Liver (tissue), 9 donors: Measurements from ENCODE around the gene ACP1. TPM values are rescaled to one million over a fixed set of nuclear protein-coding genes. Genes with fewer than 3 reads are reported as not detected.

Experiments used
- DNase-seq: peaks from one replicate; pipeline ENCODE4 v3.0.0-alpha.2; 2017; ENCODE audit warnings: low spot score
- H3K27ac ChIP-seq, 2 donors: one replicate each; pipeline ENCODE4 v1.7.0; 2013; ENCODE audit warnings: inconsistent platforms in 2 of 2, low read length in 2 of 2, control low read depth in 1 of 2, low read depth in 1 of 2, mild to moderate bottlenecking in 1 of 2
- H3K27me3 ChIP-seq, 4 donors: one replicate each; pipeline versions ENCODE4 v1.6.1 to v1.7.0; 2013; ENCODE audit warnings: low read length in 3 of 4, inconsistent platforms in 1 of 4, mild to moderate bottlenecking in 1 of 4, moderate library complexity in 1 of 4; ENCODE audit not compliant: control insufficient read depth in 4 of 4, insufficient read depth in 4 of 4
- H3K36me3 ChIP-seq, 4 donors: one replicate each; pipeline versions ENCODE4 v1.6.1 to v1.7.0; 2013; ENCODE audit warnings: low read length in 3 of 4, mild to moderate bottlenecking in 3 of 4, low read depth in 1 of 4, moderate library complexity in 1 of 4; ENCODE audit not compliant: control insufficient read depth in 4 of 4, insufficient read depth in 3 of 4
- H3K4me1 ChIP-seq, 4 donors: one replicate each; pipeline versions ENCODE4 v1.6.1 to v1.7.0; 2013; ENCODE audit warnings: low read length in 3 of 4, mild to moderate bottlenecking in 3 of 4, moderate library complexity in 1 of 4; ENCODE audit not compliant: control insufficient read depth in 4 of 4, insufficient read depth in 4 of 4
- H3K4me3 ChIP-seq, 3 donors: one replicate each; pipeline versions ENCODE4 v1.6.1 to v1.7.0; 2013; ENCODE audit warnings: low read length in 3 of 3, control low read depth in 1 of 3, low read depth in 1 of 3, mild to moderate bottlenecking in 1 of 3
- H3K9ac ChIP-seq, 2 donors: one replicate each; pipeline ENCODE4 v1.7.0; 2013; ENCODE audit warnings: low read length in 2 of 2, mild to moderate bottlenecking in 2 of 2, moderate library complexity in 2 of 2, control low read depth in 1 of 2, low read depth in 1 of 2
- H3K9me3 ChIP-seq, 4 donors: one replicate each; pipeline versions ENCODE4 v1.6.1 to v1.7.0; 2013; ENCODE audit warnings: low read length in 3 of 4; ENCODE audit not compliant: control insufficient read depth in 4 of 4
- ATF3 ChIP-seq: IDR thresholded peaks from 2 replicates; pipeline ENCODE4 v1.6.1; 2016; ENCODE audit warnings: antibody characterized with exemption
- EGR1 ChIP-seq, 2 donors: IDR thresholded peaks; 2 replicates each; pipeline ENCODE4 v1.6.1; 2016 to 2018; ENCODE audit warnings: antibody characterized with exemption in 2 of 2, low read depth in 2 of 2
- FOXA1 ChIP-seq: IDR thresholded peaks from 2 replicates; pipeline ENCODE4 v1.6.1; 2016; ENCODE audit warnings: antibody characterized with exemption
- FOXA2 ChIP-seq: IDR thresholded peaks from 2 replicates; pipeline ENCODE4 v1.6.1; 2016; ENCODE audit warnings: antibody characterized with exemption
- HNF4A ChIP-seq, 2 donors: conservative IDR thresholded peaks; 2 replicates each; pipeline ENCODE4 v1.6.1; 2016; ENCODE audit warnings: antibody characterized with exemption in 2 of 2, mild to moderate bottlenecking in 2 of 2
- HNF4G ChIP-seq: IDR thresholded peaks from 2 replicates; pipeline ENCODE4 v1.6.1; 2016; ENCODE audit warnings: antibody characterized with exemption
- JUND ChIP-seq, 2 donors: IDR thresholded peaks; 2 replicates each; pipeline ENCODE4 v1.6.1; 2016; ENCODE audit warnings: antibody characterized with exemption in 2 of 2
- NR2F2 ChIP-seq: IDR thresholded peaks from 2 replicates; pipeline ENCODE4 v1.6.1; 2016; ENCODE audit warnings: antibody characterized with exemption
- RAD21 ChIP-seq, 2 donors: IDR thresholded peaks; 2 replicates each; pipeline ENCODE4 v1.6.1; 2016; ENCODE audit warnings: antibody characterized with exemption in 2 of 2, mild to moderate bottlenecking in 2 of 2
- RXRA ChIP-seq, 2 donors: IDR thresholded peaks; 2 replicates each; pipeline ENCODE4 v1.6.1; 2017 to 2018; ENCODE audit warnings: antibody characterized with exemption in 2 of 2, mild to moderate bottlenecking in 1 of 2
- TAF1 ChIP-seq: conservative IDR thresholded peaks from 2 replicates; pipeline ENCODE4 v1.6.1; 2016; ENCODE audit warnings: antibody characterized with exemption, mild to moderate bottlenecking
- ZBTB33 ChIP-seq: IDR thresholded peaks from 2 replicates; pipeline ENCODE4 v1.6.1; 2016; ENCODE audit warnings: antibody characterized with exemption
- WGBS: extraction: QIAGEN DNeasy Blood & Tissue Kit; methylation state at CpG from one replicate; pipeline ENCODE4 v1.1.7; 2013; 5-methylcytosine and 5-hydroxymethylcytosine counted together
- polyA plus RNA-seq, 2 donors: library from polyadenylated mRNA; stranded (reverse) in 1 of 2; unstranded in 1 of 2; fragments of 200-250 nt in 1 of 2; fragments of >200 nt in 1 of 2; fragmentation: Nextera tagmentation in 1 of 2; extraction: Ambion mirVana in 1 of 2; gene quantifications; one replicate each; pipeline versions ENCODE4 v1.2.1 to v1.2.3, GENCODE V29; 2013 to 2015
- total RNA-seq, 2 donors: library from RNA; depleted of rRNA; stranded (reverse); fragments of >200 nt; gene quantifications; one replicate each; pipeline ENCODE4 v1.2.3, GENCODE V29; 2014
- TF ChIP-seq, protein P1 (sequence below): IDR thresholded peaks from 2 replicates; pipeline ENCODE4 v1.6.1; 2016; ENCODE audit warnings: antibody characterized with exemption
- TF ChIP-seq, protein P2 (sequence below): fragments of 150-350 bp; IDR thresholded peaks from 2 replicates; pipeline ENCODE4 v1.5.1; 2017; ENCODE audit warnings: improper control_type of control experiment, low read depth, low read length; ENCODE audit not compliant: missing input control
- TF ChIP-seq, protein P3 (sequence below): IDR thresholded peaks from 2 replicates; pipeline ENCODE4 v1.6.1; 2016; ENCODE audit warnings: antibody characterized with exemption, mild to moderate bottlenecking
- donor health status: healthy.
- donor health status: healthy.
- donor health status: healthy.
- donor health status: healthy.
- donor health status: healthy.

The ACP1 gene
- total and polyA plus RNA-seq, 4 donors = 59.9 to 115 (median 75.7) TPM

GRCh38 chr2:271917-272316 is 7.2 kb downstream of the ACP1 start:
- Histone ChIP-seq H3K36me3 (peaks cover 1 to 29% (median 9%) of the 10 kb centered on the region in 4 donors), H3K27ac (no peak overlapping the region)

GRCh38 chr2:273333-273732 is 8.6 kb downstream of the ACP1 start:
- peaks cover 0 to 2% (median 0%) of the 10 kb centered on the region in 4 donors for H3K4me1 ChIP-seq
- 62% methylated on average over 6 of the region's 6 CpGs for WGBS
- H3K27ac ChIP-seq = no peak overlapping the region
- no peaks in the 10 kb centered on the region for H3K27me3 ChIP-seq
- H3K4me3 ChIP-seq = no peak overlapping the region
- peaks cover 0 to 41% (median 15%) of the 10 kb centered on the region in 4 donors for H3K36me3 ChIP-seq
- H3K9ac ChIP-seq = no peak overlapping the region
- no peak for TF ChIP-seq NR2F2
- TF ChIP-seq HNF4A (conservative IDR thresholded peaks at IDR 0.05) = no peak
- no peak for TF ChIP-seq TAF1
- TF ChIP-seq EGR1 (IDR thresholded peaks at IDR 0.05; ENCODE audit: low read depth in 2 of 2) = no peak
- no peak for TF ChIP-seq FOXA2
- TF ChIP-seq, protein P1, sequence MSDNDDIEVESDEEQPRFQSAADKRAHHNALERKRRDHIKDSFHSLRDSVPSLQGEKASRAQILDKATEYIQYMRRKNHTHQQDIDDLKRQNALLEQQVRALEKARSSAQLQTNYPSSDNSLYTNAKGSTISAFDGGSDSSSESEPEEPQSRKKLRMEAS = no peak
- TF ChIP-seq JUND (IDR thresholded peaks at IDR 0.05) = no peak
- no peaks in the 10 kb centered on the region for H3K9me3 ChIP-seq
- no peak for DNase-seq

More at GRCh38 chr2:271917-272316, 7.2 kb downstream of the ACP1 start:
- H3K27me3 ChIP-seq = no peaks in the 10 kb centered on the region
- no peak for DNase-seq
- no peaks in the 10 kb centered on the region for H3K9me3 ChIP-seq
- H3K4me1 ChIP-seq = no peaks in the 10 kb centered on the region
- no peak overlapping the region for H3K9ac ChIP-seq
- TF ChIP-seq RXRA (IDR thresholded peaks at IDR 0.05) (no peak), JUND (IDR thresholded peaks at IDR 0.05) (no peak), FOXA2 (no peak), EGR1 (IDR thresholded peaks at IDR 0.05; ENCODE audit: low read depth in 2 of 2) (no peak), TAF1 (no peak), ATF3 (no peak), HNF4G (no peak), ZBTB33 (no peak), NR2F2 (no peak), RAD21 (IDR thresholded peaks at IDR 0.05) (no peak), FOXA1 (no peak)
- TF ChIP-seq, protein P2, sequence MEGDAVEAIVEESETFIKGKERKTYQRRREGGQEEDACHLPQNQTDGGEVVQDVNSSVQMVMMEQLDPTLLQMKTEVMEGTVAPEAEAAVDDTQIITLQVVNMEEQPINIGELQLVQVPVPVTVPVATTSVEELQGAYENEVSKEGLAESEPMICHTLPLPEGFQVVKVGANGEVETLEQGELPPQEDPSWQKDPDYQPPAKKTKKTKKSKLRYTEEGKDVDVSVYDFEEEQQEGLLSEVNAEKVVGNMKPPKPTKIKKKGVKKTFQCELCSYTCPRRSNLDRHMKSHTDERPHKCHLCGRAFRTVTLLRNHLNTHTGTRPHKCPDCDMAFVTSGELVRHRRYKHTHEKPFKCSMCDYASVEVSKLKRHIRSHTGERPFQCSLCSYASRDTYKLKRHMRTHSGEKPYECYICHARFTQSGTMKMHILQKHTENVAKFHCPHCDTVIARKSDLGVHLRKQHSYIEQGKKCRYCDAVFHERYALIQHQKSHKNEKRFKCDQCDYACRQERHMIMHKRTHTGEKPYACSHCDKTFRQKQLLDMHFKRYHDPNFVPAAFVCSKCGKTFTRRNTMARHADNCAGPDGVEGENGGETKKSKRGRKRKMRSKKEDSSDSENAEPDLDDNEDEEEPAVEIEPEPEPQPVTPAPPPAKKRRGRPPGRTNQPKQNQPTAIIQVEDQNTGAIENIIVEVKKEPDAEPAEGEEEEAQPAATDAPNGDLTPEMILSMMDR = no peak
- TF ChIP-seq, protein P3, sequence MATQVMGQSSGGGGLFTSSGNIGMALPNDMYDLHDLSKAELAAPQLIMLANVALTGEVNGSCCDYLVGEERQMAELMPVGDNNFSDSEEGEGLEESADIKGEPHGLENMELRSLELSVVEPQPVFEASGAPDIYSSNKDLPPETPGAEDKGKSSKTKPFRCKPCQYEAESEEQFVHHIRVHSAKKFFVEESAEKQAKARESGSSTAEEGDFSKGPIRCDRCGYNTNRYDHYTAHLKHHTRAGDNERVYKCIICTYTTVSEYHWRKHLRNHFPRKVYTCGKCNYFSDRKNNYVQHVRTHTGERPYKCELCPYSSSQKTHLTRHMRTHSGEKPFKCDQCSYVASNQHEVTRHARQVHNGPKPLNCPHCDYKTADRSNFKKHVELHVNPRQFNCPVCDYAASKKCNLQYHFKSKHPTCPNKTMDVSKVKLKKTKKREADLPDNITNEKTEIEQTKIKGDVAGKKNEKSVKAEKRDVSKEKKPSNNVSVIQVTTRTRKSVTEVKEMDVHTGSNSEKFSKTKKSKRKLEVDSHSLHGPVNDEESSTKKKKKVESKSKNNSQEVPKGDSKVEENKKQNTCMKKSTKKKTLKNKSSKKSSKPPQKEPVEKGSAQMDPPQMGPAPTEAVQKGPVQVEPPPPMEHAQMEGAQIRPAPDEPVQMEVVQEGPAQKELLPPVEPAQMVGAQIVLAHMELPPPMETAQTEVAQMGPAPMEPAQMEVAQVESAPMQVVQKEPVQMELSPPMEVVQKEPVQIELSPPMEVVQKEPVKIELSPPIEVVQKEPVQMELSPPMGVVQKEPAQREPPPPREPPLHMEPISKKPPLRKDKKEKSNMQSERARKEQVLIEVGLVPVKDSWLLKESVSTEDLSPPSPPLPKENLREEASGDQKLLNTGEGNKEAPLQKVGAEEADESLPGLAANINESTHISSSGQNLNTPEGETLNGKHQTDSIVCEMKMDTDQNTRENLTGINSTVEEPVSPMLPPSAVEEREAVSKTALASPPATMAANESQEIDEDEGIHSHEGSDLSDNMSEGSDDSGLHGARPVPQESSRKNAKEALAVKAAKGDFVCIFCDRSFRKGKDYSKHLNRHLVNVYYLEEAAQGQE = no peak
- WGBS = 93% methylated on average over 12 of the region's 12 CpGs
- no peak overlapping the region for H3K4me3 ChIP-seq
